Retinal pigment epithelial cell (primary cell): ENCODE measurements around the gene KNDC1.
"Not testable (repeated sequence)": the region's sequence is repeated elsewhere in the genome, so short reads cannot be mapped to it uniquely, and the experiment has no call there.

Experiments
- DNase-seq: peaks from one replicate; pipeline ENCODE4 v3.0.0-alpha.2; 2010; ENCODE audit warnings: low read depth
- H3K4me3 ChIP-seq: 2 replicates; pipeline ENCODE4 v1.5.1; 2011; ENCODE audit warnings: mild to moderate bottlenecking, low read length, control low read depth, moderate library complexity
- TF ChIP-seq, protein P1 (sequence below): conservative IDR thresholded peaks from 2 replicates; pipeline ENCODE4 v1.5.1; 2011; ENCODE audit warnings: low read depth, low read length, control low read depth, inconsistent platforms

The KNDC1 gene, protein sequence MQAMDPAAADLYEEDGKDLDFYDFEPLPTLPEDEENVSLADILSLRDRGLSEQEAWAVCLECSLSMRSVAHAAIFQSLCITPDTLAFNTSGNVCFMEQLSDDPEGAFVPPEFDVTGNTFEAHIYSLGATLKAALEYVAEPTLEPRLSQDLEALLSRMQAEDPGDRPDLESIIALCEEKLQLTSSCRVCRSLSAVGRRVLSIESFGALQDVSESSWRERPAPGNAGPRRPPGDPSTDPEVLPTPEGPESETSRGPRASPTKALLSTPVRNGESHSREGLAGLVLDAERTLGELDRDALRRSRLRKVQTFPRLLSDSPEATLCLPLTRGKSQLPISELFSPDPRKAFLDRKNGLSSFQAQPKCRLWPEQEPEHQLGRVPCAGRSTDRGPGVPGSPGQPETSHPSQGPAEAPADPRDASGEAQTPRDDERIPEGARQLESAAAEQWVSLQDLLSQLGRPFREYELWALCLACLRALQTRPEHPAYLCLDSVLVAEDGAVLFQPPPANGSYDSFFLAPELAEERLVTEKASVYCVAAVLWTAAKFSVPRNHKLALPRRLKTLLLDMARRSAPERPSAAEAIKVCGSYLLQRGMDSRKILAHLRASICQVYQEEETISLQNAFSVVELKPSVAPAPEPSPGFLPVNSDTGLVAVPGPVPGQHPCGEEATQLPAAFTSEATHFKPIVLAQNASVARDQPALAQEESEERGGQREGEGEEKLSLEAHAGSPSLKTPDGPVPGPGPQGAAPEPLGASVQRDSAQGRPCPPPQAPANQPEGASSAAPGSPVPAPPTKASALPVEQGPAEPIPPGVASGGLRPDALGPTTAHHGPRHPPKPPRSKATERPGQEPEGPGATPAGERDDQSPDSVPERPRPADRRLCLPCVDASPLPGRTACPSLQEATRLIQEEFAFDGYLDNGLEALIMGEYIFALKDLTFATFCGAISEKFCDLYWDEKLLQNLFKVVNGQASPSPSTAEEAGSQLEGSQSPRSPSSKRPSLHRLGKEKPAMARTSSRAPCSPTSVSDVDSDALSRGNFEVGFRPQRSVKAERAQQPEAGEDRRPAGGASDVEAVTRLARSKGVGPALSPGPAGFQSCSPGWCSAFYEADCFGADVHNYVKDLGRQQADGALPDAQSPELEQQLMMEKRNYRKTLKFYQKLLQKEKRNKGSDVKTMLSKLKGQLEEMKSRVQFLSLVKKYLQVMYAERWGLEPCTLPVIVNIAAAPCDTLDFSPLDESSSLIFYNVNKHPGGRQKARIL (N-terminal part only)

DNA sequence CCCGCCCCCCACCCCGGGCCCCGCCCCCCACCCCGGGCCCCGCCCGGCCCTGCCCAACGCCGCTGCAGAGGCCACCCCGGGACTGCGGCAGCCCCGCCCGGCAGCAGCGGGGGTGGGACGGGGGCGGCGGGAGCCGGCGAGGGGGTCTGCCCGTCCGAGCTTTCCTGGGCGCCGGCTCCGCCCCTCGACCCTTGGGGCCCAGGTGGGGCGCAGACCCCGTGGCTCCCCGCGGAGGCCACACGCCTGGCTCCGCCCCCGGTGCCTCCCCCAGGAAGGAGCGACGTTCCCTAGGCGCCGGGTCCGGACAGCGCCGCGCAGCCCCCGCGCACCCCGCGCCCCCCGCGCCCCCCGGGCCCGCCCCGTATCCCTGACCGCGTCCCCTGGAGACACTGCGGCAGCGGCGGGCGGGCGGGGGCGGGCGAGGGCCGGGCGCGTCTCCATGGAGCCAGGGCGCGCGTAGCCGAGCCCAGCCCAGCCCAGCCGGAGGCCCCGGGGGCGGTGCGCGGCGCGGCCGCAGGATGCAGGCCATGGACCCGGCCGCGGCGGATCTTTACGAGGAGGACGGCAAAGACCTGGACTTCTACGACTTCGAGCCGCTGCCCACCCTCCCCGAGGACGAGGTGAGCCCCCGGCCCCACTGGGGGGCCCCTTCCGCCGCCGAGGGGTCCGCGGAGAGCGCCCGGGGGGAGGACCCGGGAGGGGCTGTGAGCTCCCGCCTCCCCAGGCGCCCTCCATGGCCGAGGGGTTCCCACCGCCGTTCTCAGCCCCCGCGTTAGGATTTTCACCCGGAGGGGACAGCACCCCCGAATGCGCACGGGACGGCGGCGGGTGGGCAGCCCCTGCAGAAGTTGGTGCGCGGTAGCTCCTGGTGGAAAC lies at the start of gene KNDC1:
KNDC1 (plus strand) TSS at position 270 of the 876 bp plus-strand sequence; CDS start at position 519, 249 bp downstream.
- DNase-seq, result no peak
- H3K4me3 ChIP-seq, result peak within 1 kb of the TSS; percentile 40
- TF ChIP-seq, protein P1, sequence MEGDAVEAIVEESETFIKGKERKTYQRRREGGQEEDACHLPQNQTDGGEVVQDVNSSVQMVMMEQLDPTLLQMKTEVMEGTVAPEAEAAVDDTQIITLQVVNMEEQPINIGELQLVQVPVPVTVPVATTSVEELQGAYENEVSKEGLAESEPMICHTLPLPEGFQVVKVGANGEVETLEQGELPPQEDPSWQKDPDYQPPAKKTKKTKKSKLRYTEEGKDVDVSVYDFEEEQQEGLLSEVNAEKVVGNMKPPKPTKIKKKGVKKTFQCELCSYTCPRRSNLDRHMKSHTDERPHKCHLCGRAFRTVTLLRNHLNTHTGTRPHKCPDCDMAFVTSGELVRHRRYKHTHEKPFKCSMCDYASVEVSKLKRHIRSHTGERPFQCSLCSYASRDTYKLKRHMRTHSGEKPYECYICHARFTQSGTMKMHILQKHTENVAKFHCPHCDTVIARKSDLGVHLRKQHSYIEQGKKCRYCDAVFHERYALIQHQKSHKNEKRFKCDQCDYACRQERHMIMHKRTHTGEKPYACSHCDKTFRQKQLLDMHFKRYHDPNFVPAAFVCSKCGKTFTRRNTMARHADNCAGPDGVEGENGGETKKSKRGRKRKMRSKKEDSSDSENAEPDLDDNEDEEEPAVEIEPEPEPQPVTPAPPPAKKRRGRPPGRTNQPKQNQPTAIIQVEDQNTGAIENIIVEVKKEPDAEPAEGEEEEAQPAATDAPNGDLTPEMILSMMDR, result no peak

DNA sequence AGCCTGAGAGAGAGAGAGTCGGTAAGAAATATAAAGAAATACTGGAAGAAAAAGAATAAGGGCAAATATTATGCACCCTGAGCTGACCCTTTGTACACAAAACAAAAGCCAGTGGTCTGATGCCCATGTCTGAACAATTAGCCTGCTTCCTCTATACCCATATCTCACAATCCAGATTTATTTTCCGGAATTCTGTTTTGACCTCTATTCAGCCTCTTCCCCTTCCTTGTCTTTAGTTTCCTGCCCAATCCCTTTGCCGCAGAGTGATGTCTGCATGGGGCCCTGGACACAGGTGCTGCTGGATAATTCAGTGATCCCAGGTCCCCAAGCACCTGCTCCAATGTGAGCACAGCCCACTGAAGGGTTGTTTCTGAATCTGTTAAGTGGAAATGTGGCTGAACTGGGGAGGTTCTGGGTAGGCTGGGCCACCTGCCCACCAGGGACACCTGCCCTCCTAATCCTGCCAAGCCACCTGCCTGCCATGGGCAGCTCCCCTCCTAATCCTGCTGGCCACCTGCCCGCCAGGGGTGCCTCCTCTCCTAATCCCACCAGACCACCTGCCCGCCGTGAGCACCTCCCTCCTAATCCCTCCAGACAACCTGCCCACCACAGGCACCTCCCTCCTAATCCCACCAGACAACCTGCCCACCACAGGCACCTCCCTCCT lies 49.3 kb upstream of the KNDC1 start:
- no peak overlapping the region for H3K4me3 ChIP-seq
- no peak for DNase-seq
- TF ChIP-seq, protein P1, result no peak

DNA sequence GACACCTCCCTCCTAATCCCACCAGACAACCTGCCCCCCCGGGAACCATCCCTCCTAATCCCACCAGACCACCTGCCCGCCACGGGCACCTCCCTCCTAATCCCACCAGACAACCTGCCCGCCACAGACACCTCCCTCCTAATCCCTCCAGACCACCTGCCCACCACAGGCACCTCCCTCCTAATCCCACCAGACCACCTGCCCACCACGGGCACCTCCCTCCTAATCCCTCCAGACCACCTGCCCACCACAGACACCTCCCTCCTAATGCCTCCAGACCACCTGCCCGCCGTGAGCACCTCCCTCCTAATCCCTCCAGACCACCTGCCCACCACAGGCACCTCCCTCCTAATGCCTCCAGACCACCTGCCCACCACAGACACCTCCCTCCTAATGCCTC lies 48.4 kb upstream of the KNDC1 start:
- H3K4me3 ChIP-seq, DNase-seq: not testable (repeated sequence)

DNA sequence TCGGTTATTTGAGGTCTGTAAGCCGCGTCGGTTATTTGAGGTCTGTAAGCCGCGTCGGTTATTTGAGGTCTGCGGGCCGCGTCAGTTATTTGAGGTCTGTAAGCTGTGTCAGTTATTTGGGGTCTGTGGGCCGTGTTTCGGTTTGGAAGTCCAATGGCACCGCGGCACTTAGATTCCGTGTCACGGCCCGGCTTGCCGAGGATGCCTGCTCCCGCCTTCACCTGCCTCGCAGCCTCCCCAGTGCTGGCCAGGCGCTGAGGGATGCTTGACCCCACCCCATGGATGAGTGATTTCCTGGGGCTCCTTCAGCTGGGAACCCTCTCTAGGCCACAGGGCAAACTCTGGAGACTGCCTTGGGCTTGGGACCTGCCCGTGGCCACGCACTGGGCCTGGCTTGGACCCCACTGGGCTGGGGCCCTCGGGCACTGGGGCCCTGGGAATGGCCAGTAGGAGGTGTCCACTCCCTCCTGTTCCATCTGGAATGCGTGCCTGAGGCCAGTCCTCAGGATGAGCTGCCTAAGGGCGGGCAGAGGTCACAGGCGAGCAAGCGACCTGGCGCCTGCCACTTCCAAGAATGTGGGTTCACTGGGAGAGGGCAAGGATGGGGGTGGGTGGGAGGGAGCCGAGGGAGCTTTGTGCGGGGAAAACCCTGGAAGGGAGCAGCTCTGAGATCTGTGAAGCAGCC lies 46.7 kb upstream of the KNDC1 start:
- DNase-seq, result no peak
- TF ChIP-seq, protein P1, result no peak
- no peak overlapping the region for H3K4me3 ChIP-seq

DNA sequence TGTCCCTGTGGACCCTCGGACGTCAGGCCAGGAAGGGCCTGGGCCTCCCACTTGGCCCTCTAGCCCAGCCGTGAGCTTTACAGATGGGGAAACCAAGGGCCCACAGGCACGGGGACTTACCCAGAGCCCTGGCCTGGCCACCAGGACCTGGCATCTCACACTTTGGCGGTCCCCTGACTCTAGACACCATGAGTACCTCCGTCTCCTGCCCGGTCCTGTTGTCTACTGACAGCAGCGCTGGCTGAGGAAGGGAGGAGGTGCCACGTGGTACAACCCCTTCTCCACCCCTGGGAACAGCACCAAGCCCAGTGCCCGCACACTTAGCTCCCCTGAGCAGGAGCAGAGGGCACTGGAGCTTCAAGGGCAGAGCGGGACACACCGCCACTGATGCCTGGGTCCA lies 46.2 kb upstream of the KNDC1 start:
- no peak overlapping the region for H3K4me3 ChIP-seq
- no peak for DNase-seq
- TF ChIP-seq, protein P1, result no peak

DNA sequence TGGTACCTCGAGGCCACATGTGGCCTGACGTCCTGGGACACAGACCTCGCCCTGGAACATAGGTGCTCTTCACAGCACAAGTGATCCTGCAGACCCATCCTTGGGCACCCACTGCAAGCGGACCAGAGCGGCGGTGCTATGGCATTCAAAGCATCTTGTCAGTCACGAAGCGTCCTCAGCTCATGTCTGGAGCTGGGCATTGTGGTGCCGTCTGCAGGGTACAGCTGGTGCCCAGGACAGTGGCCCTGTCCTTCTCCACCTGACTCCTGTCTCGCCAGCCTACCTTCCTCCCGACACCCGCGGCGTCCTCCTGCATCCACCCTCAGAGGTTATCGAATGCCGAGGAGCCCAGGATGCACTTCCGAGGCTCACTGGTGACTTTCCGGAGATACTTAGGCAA lies 45.8 kb upstream of the KNDC1 start:
- no peak for DNase-seq
- TF ChIP-seq, protein P1, result no peak
- H3K4me3 ChIP-seq, result no peak overlapping the region
